OCI-LY7 (cell line): Measurements from ENCODE around the gene C16orf89. TPM values are rescaled to one million over a fixed set of nuclear protein-coding genes. Genes with fewer than 3 reads are reported as not detected.

ENCODE experiments used
- BruUV-seq: library from RNA; stranded (reverse); fragments of 400-500 nt; replicated peaks from 2 replicates; lab custom pipeline; 2021; lab: Mats Ljungman, UMichigan
- CTCF ChIA-PET: fragments of 300-600 bp; sonication (Branson Sonifier 250); formaldehyde crosslinking; loops from one replicate; lab custom pipeline; 2022; ENCODE audit warnings: antibody characterized with exemption; ENCODE audit not compliant: unreplicated experiment; lab: Charles Lee
- POLR2A ChIA-PET: fragments of 300-600 bp; sonication (Branson Sonifier 250); formaldehyde crosslinking; loops from one replicate; lab custom pipeline; 2022; ENCODE audit warnings: antibody characterized with exemption; lab: Charles Lee
- DNase-seq: peaks from one replicate; pipeline ENCODE4 v3.0.0-alpha.2; 2015; ENCODE audit warnings: low spot score
- H2AFZ ChIP-seq: fragments of 200-600 bp; sonication (generic), shearing (Covaris generic); 2 replicates; pipeline ENCODE4 v1.6.1; 2014; ENCODE audit warnings: mild to moderate bottlenecking, antibody characterized with exemption, low read length, moderate library complexity
- H3K27ac ChIP-seq: fragments of 200-600 bp; sonication (generic); 2 replicates; pipeline ENCODE4 v1.5.1; 2014; ENCODE audit warnings: mixed run types, low read depth, mild to moderate bottlenecking, moderate library complexity, low read length, inconsistent platforms; ENCODE audit not compliant: poor library complexity, severe bottlenecking
- H3K36me3 ChIP-seq: fragments of 200-600 bp; sonication (generic); 2 replicates; pipeline ENCODE4 v1.6.1; 2014; ENCODE audit warnings: mild to moderate bottlenecking, antibody characterized with exemption, low read length, moderate library complexity, mixed read lengths; ENCODE audit not compliant: insufficient read depth
- H3K4me1 ChIP-seq: fragments of 200-600 bp; sonication (generic); 2 replicates; pipeline ENCODE4 v1.5.1; 2014; ENCODE audit warnings: mild to moderate bottlenecking, low read length; ENCODE audit not compliant: insufficient read depth, poor library complexity, severe bottlenecking
- H3K4me2 ChIP-seq: fragments of 200-600 bp; sonication (generic); 2 replicates; pipeline ENCODE4 v1.6.1; 2014; ENCODE audit warnings: mild to moderate bottlenecking, low read length
- H3K4me3 ChIP-seq: fragments of 200-600 bp; sonication (generic); 2 replicates; pipeline ENCODE4 v1.5.1; 2014; ENCODE audit warnings: mild to moderate bottlenecking, low read depth, low read length; ENCODE audit not compliant: poor library complexity, severe bottlenecking
- H3K79me2 ChIP-seq: fragments of 200-600 bp; sonication (generic); 2 replicates; pipeline ENCODE4 v1.6.1; 2016; ENCODE audit warnings: low read depth, mild to moderate bottlenecking, low read length, moderate library complexity, mixed read lengths; ENCODE audit not compliant: insufficient read depth
- H3K9me2 ChIP-seq: fragments of 200-600 bp; sonication (generic); 2 replicates; pipeline ENCODE4 v1.6.1; 2016; ENCODE audit warnings: mild to moderate bottlenecking, low read length, mixed read lengths; ENCODE audit not compliant: insufficient read depth
- H3K9me3 ChIP-seq: fragments of 200-600 bp; sonication (generic); 2 replicates; pipeline ENCODE4 v1.6.1; 2014; ENCODE audit warnings: mild to moderate bottlenecking, mixed run types, low read length, mixed read lengths
- H4K20me1 ChIP-seq: fragments of 200-600 bp; sonication (generic); 2 replicates; pipeline ENCODE4 v1.6.1; 2014; ENCODE audit warnings: mild to moderate bottlenecking, antibody characterized with exemption, low read length, moderate library complexity, mixed read lengths; ENCODE audit not compliant: insufficient read depth
- CTCF ChIP-seq: fragments of 200-600 bp; sonication (generic); conservative IDR thresholded peaks from 2 replicates; pipeline ENCODE4 v1.5.1; 2014; ENCODE audit warnings: mild to moderate bottlenecking, antibody characterized with exemption, low read length, moderate library complexity, mixed read lengths
- EZH2phosphoT487 ChIP-seq: fragments of 200-600 bp; sonication (generic); IDR thresholded peaks from 2 replicates; pipeline ENCODE4 v1.6.1; 2018; ENCODE audit warnings: low read depth, borderline replicate concordance, mild to moderate bottlenecking, mixed run types, antibody characterized with exemption, low read length, moderate library complexity, mixed read lengths
- intact Hi-C: fragments of 100-400 bp; cut with micrococcal nuclease; formaldehyde crosslinking; loops from one replicate; pipeline ENCODE4 v1.10.0; 2022; ENCODE audit not compliant: unreplicated experiment
- total RNA-seq, 2 experiments: library from RNA; depleted of rRNA in 1 of 2; stranded (reverse); fragments of >200 nt in 1 of 2; shearing (Covaris generic) in 1 of 2; gene quantifications; 2 replicates each; pipeline ENCODE4 v1.2.3, GENCODE V29; 2014 to 2022

Gene C16orf89
- total RNA-seq, 2 experiments from 2014 or later, result not detected

GRCh38 chr16:5020551-5020950 lies 45.2 kb downstream of the C16orf89 start:
- POLR2A ChIA-PET, result interaction anchor here (0.9 kb wide), 1 partner anchor 13 kb away, joined by 3 read pairs; no protein-coding TSS in a partner anchor
- Histone ChIP-seq H3K4me2 (no peak overlapping the region), H2AFZ (no peak overlapping the region), H3K9me3 (no peaks in the 10 kb centered on the region), H3K4me3 (no peak overlapping the region), H3K79me2 (no peaks in the 10 kb centered on the region), H3K9me2 (no peaks in the 10 kb centered on the region), H3K27ac (no peak overlapping the region), H3K4me1 (no peaks in the 10 kb centered on the region), H3K36me3 (no peaks in the 10 kb centered on the region), H4K20me1 (no peaks in the 10 kb centered on the region; the same call in 1 of the 2 replicates)
- no peak for DNase-seq
- intact Hi-C loops, result no loop called here
- CTCF ChIA-PET, result no interaction called here
- TF ChIP-seq EZH2phosphoT487 (no peak), CTCF (no peak)
- no TSS peak for BruUV-seq

DNA sequence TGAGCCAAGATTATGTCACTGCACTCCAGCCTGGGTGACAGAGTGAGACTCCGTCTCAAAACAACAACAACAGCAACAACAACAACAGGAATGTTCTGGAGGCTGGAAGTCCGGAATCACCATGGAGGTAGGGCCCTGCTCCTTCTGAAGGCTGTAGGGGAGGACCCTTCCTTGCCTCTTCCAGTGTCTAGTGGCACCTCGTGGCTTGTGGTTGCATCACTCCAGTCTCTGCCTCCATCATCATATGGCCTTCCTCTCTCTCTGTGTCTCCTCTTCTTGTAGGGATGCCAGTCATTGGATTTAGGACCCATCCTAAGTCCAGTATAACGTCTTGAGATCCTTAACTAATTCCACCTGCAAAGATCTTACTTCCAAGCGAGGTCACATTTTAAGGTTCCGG lies 46.0 kb downstream of the C16orf89 start:
- ChIA-PET POLR2A (interaction anchor here (0.9 kb wide), 1 partner anchor 12 kb away, joined by 3 read pairs; no protein-coding TSS in a partner anchor), CTCF (no interaction called here)
- Histone ChIP-seq H3K9me3 (no peaks in the 10 kb centered on the region), H4K20me1 (no peaks in the 10 kb centered on the region; the same call in 1 of the 2 replicates), H3K4me1 (no peaks in the 10 kb centered on the region), H3K9me2 (no peaks in the 10 kb centered on the region), H2AFZ (no peak overlapping the region), H3K36me3 (no peaks in the 10 kb centered on the region), H3K4me3 (no peak overlapping the region), H3K79me2 (no peaks in the 10 kb centered on the region), H3K27ac (no peak overlapping the region), H3K4me2 (no peak overlapping the region)
- intact Hi-C loops, result no loop called here
- no TSS peak for BruUV-seq
- DNase-seq, result no peak
- TF ChIP-seq EZH2phosphoT487, result no peak
- 0 out of 2 replicates have a peak, but pooled peaks have one; percentile 13 for TF ChIP-seq CTCF

DNA sequence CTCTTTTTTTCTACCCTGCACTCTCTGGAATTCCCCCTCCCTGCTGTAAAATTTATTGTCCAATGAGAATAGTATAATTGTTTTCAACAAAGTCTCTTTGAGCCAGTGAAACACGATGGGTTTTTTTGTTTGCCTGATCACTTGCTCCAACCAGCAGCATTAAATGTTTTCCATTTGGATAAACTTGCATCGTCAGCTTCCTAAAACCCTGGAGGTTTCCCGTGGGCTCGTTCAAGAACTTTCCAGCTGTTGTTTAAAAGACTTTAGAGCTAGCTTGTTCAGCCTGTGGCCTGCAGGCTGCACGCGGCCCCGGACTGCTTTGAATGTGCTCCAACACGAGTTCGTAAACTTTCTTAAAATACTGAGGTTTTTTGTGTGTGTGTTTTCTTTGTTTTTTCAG lies 47.0 kb downstream of the C16orf89 start:
- no peaks in the 10 kb centered on the region for H3K9me3 ChIP-seq
- no peaks in the 10 kb centered on the region for H3K36me3 ChIP-seq
- intact Hi-C loops, result no loop called here
- BruUV-seq, result no TSS peak
- H3K27ac ChIP-seq, result no peak overlapping the region
- no peak overlapping the region for H3K4me2 ChIP-seq
- H3K4me1 ChIP-seq, result no peaks in the 10 kb centered on the region
- no peaks in the 10 kb centered on the region for H3K9me2 ChIP-seq
- H3K79me2 ChIP-seq, result no peaks in the 10 kb centered on the region
- TF ChIP-seq CTCF, result no peak
- TF ChIP-seq EZH2phosphoT487, result no peak
- no peak overlapping the region for H3K4me3 ChIP-seq
- no peak overlapping the region for H2AFZ ChIP-seq
- ChIA-PET CTCF (no interaction called here), POLR2A (no interaction called here)
- no peaks in the 10 kb centered on the region for H4K20me1 ChIP-seq
- DNase-seq, result no peak
